Liver (tissue), 9 donors: ENCODE measurements around the gene TWSG1. TPM values are rescaled to one million over a fixed set of nuclear protein-coding genes. Genes with fewer than 3 reads are reported as not detected.

ENCODE experiments used
- DNase-seq: peaks from one replicate; pipeline ENCODE4 v3.0.0-alpha.2; 2017; ENCODE audit warnings: low spot score
- H3K27ac ChIP-seq, 2 donors: one replicate each; pipeline ENCODE4 v1.7.0; 2013; ENCODE audit warnings: inconsistent platforms in 2 of 2, low read length in 2 of 2, control low read depth in 1 of 2, low read depth in 1 of 2, mild to moderate bottlenecking in 1 of 2
- H3K27me3 ChIP-seq, 4 donors: one replicate each; pipeline versions ENCODE4 v1.6.1 to v1.7.0; 2013; ENCODE audit warnings: low read length in 3 of 4, inconsistent platforms in 1 of 4, mild to moderate bottlenecking in 1 of 4, moderate library complexity in 1 of 4; ENCODE audit not compliant: control insufficient read depth in 4 of 4, insufficient read depth in 4 of 4
- H3K36me3 ChIP-seq, 4 donors: one replicate each; pipeline versions ENCODE4 v1.6.1 to v1.7.0; 2013; ENCODE audit warnings: low read length in 3 of 4, mild to moderate bottlenecking in 3 of 4, low read depth in 1 of 4, moderate library complexity in 1 of 4; ENCODE audit not compliant: control insufficient read depth in 4 of 4, insufficient read depth in 3 of 4
- H3K4me1 ChIP-seq, 4 donors: one replicate each; pipeline versions ENCODE4 v1.6.1 to v1.7.0; 2013; ENCODE audit warnings: low read length in 3 of 4, mild to moderate bottlenecking in 3 of 4, moderate library complexity in 1 of 4; ENCODE audit not compliant: control insufficient read depth in 4 of 4, insufficient read depth in 4 of 4
- H3K4me3 ChIP-seq, 3 donors: one replicate each; pipeline versions ENCODE4 v1.6.1 to v1.7.0; 2013; ENCODE audit warnings: low read length in 3 of 3, control low read depth in 1 of 3, low read depth in 1 of 3, mild to moderate bottlenecking in 1 of 3
- H3K9ac ChIP-seq, 2 donors: one replicate each; pipeline ENCODE4 v1.7.0; 2013; ENCODE audit warnings: low read length in 2 of 2, mild to moderate bottlenecking in 2 of 2, moderate library complexity in 2 of 2, control low read depth in 1 of 2, low read depth in 1 of 2
- H3K9me3 ChIP-seq, 4 donors: one replicate each; pipeline versions ENCODE4 v1.6.1 to v1.7.0; 2013; ENCODE audit warnings: low read length in 3 of 4; ENCODE audit not compliant: control insufficient read depth in 4 of 4
- FOXA1 ChIP-seq: IDR thresholded peaks from 2 replicates; pipeline ENCODE4 v1.6.1; 2016; ENCODE audit warnings: antibody characterized with exemption
- FOXA2 ChIP-seq: IDR thresholded peaks from 2 replicates; pipeline ENCODE4 v1.6.1; 2016; ENCODE audit warnings: antibody characterized with exemption
- GABPA ChIP-seq, 2 donors: IDR thresholded peaks in 1 of 2; conservative IDR thresholded peaks in 1 of 2; 2 replicates each; pipeline ENCODE4 v1.6.1; 2016; ENCODE audit warnings: antibody characterized with exemption in 2 of 2, mild to moderate bottlenecking in 1 of 2, moderate library complexity in 1 of 2
- HNF4A ChIP-seq, 2 donors: conservative IDR thresholded peaks; 2 replicates each; pipeline ENCODE4 v1.6.1; 2016; ENCODE audit warnings: antibody characterized with exemption in 2 of 2, mild to moderate bottlenecking in 2 of 2
- HNF4G ChIP-seq: IDR thresholded peaks from 2 replicates; pipeline ENCODE4 v1.6.1; 2016; ENCODE audit warnings: antibody characterized with exemption
- JUND ChIP-seq, 2 donors: IDR thresholded peaks; 2 replicates each; pipeline ENCODE4 v1.6.1; 2016; ENCODE audit warnings: antibody characterized with exemption in 2 of 2
- NR2F2 ChIP-seq: IDR thresholded peaks from 2 replicates; pipeline ENCODE4 v1.6.1; 2016; ENCODE audit warnings: antibody characterized with exemption
- RAD21 ChIP-seq, 2 donors: IDR thresholded peaks; 2 replicates each; pipeline ENCODE4 v1.6.1; 2016; ENCODE audit warnings: antibody characterized with exemption in 2 of 2, mild to moderate bottlenecking in 2 of 2
- RXRA ChIP-seq, 2 donors: IDR thresholded peaks; 2 replicates each; pipeline ENCODE4 v1.6.1; 2017 to 2018; ENCODE audit warnings: antibody characterized with exemption in 2 of 2, mild to moderate bottlenecking in 1 of 2
- SP1 ChIP-seq: IDR thresholded peaks from 2 replicates; pipeline ENCODE4 v1.6.1; 2018; ENCODE audit warnings: antibody characterized with exemption, mild to moderate bottlenecking
- TAF1 ChIP-seq: conservative IDR thresholded peaks from 2 replicates; pipeline ENCODE4 v1.6.1; 2016; ENCODE audit warnings: antibody characterized with exemption, mild to moderate bottlenecking
- YY1 ChIP-seq: IDR thresholded peaks from 2 replicates; pipeline ENCODE4 v1.6.1; 2016; ENCODE audit warnings: antibody characterized with exemption, mild to moderate bottlenecking
- WGBS: extraction: QIAGEN DNeasy Blood & Tissue Kit; methylation state at CpG from one replicate; pipeline ENCODE4 v1.1.7; 2013; 5-methylcytosine and 5-hydroxymethylcytosine counted together
- polyA plus RNA-seq, 2 donors: library from polyadenylated mRNA; stranded (reverse) in 1 of 2; unstranded in 1 of 2; fragments of 200-250 nt in 1 of 2; fragments of >200 nt in 1 of 2; fragmentation: Nextera tagmentation in 1 of 2; extraction: Ambion mirVana in 1 of 2; gene quantifications; one replicate each; pipeline versions ENCODE4 v1.2.1 to v1.2.3, GENCODE V29; 2013 to 2015
- total RNA-seq, 2 donors: library from RNA; depleted of rRNA; stranded (reverse); fragments of >200 nt; gene quantifications; one replicate each; pipeline ENCODE4 v1.2.3, GENCODE V29; 2014
- TF ChIP-seq, protein P1 (sequence below): IDR thresholded peaks from 2 replicates; pipeline ENCODE4 v1.6.1; 2016; ENCODE audit warnings: antibody characterized with exemption
- TF ChIP-seq, protein P2 (sequence below): IDR thresholded peaks from 2 replicates; pipeline ENCODE4 v1.6.1; 2016; ENCODE audit warnings: antibody characterized with exemption, mild to moderate bottlenecking
- TF ChIP-seq, protein P3 (sequence below): IDR thresholded peaks from 2 replicates; pipeline ENCODE4 v1.6.1; 2016; ENCODE audit warnings: antibody characterized with exemption
- TF ChIP-seq, protein P4 (sequence below): IDR thresholded peaks from 2 replicates; pipeline ENCODE4 v1.6.1; 2016; ENCODE audit warnings: antibody characterized with exemption
- TF ChIP-seq, protein P5 (sequence below): fragments of 150-350 bp; IDR thresholded peaks from 2 replicates; pipeline ENCODE4 v1.5.1; 2017; ENCODE audit warnings: improper control_type of control experiment, low read depth, low read length; ENCODE audit not compliant: missing input control
- donor health status: healthy.
- donor health status: healthy.
- donor health status: healthy.
- donor health status: healthy.
- donor health status: healthy.

Gene TWSG1
- total and polyA plus RNA-seq, 4 donors, result 3.9 to 11.1 (median 5.4) TPM

DNA sequence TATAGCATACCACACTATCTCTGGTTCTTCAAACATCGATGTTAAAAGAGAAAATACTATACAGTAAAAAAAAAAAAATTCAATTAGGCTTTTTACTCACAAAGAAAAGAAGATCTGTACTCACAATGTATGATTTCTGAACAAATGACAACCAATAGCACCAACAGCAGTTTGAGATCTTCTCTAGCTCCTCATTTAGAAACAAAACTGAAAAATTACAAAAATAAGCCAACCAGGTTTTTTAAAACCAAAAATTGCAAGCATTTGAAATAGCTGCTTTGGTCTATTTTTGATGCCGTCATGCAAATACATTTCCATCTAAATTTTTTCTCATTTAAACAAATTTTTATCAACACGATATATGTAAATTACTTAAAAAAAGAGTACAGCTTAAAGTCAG lies 106.5 kb downstream of the TWSG1 start (continued):
- TF ChIP-seq, protein P1, sequence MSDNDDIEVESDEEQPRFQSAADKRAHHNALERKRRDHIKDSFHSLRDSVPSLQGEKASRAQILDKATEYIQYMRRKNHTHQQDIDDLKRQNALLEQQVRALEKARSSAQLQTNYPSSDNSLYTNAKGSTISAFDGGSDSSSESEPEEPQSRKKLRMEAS, result no peak
- no peak for TF ChIP-seq SP1

DNA sequence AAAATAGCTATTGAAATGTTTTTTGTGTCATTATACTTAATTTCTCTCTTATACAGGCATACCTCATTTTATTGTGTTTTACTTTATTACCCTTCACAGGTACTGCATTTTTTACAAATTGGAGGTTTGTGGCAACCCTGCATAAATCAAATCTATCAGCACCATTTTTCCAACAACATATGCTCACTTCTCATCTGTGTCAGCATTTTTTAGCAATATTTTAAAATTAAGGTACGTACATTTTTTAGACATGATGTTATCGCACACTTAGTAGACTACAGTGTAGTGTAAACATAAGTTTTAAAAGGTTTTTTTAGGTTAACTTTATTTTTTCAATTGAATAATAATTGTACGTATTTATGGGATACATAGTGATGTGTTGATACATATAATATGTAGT lies 110.0 kb downstream of the TWSG1 start:
- Histone ChIP-seq H3K9ac (no peak overlapping the region), H3K4me3 (no peak overlapping the region), H3K27ac (no peak overlapping the region), H3K36me3 (no peaks in the 10 kb centered on the region), H3K27me3 (no peaks in the 10 kb centered on the region), H3K9me3 (peaks cover 0 to 12% (median 3%) of the 10 kb centered on the region in 4 donors), H3K4me1 (no peaks in the 10 kb centered on the region)
- DNase-seq, result no peak
- WGBS, result 92% methylated on average over 3 of the region's 3 CpGs
- TF ChIP-seq NR2F2, result no peak
- TF ChIP-seq RAD21 (IDR thresholded peaks at IDR 0.05), result no peak
- no peak for TF ChIP-seq JUND (IDR thresholded peaks at IDR 0.05)
- TF ChIP-seq, protein P2, sequence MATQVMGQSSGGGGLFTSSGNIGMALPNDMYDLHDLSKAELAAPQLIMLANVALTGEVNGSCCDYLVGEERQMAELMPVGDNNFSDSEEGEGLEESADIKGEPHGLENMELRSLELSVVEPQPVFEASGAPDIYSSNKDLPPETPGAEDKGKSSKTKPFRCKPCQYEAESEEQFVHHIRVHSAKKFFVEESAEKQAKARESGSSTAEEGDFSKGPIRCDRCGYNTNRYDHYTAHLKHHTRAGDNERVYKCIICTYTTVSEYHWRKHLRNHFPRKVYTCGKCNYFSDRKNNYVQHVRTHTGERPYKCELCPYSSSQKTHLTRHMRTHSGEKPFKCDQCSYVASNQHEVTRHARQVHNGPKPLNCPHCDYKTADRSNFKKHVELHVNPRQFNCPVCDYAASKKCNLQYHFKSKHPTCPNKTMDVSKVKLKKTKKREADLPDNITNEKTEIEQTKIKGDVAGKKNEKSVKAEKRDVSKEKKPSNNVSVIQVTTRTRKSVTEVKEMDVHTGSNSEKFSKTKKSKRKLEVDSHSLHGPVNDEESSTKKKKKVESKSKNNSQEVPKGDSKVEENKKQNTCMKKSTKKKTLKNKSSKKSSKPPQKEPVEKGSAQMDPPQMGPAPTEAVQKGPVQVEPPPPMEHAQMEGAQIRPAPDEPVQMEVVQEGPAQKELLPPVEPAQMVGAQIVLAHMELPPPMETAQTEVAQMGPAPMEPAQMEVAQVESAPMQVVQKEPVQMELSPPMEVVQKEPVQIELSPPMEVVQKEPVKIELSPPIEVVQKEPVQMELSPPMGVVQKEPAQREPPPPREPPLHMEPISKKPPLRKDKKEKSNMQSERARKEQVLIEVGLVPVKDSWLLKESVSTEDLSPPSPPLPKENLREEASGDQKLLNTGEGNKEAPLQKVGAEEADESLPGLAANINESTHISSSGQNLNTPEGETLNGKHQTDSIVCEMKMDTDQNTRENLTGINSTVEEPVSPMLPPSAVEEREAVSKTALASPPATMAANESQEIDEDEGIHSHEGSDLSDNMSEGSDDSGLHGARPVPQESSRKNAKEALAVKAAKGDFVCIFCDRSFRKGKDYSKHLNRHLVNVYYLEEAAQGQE, result no peak
- TF ChIP-seq, protein P3, sequence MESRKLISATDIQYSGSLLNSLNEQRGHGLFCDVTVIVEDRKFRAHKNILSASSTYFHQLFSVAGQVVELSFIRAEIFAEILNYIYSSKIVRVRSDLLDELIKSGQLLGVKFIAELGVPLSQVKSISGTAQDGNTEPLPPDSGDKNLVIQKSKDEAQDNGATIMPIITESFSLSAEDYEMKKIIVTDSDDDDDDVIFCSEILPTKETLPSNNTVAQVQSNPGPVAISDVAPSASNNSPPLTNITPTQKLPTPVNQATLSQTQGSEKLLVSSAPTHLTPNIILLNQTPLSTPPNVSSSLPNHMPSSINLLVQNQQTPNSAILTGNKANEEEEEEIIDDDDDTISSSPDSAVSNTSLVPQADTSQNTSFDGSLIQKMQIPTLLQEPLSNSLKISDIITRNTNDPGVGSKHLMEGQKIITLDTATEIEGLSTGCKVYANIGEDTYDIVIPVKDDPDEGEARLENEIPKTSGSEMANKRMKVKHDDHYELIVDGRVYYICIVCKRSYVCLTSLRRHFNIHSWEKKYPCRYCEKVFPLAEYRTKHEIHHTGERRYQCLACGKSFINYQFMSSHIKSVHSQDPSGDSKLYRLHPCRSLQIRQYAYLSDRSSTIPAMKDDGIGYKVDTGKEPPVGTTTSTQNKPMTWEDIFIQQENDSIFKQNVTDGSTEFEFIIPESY, result no peak
- no peak for TF ChIP-seq RXRA (IDR thresholded peaks at IDR 0.05)
- no peak for TF ChIP-seq TAF1
- TF ChIP-seq GABPA (IDR thresholded peaks at IDR 0.05 in 1 of 2, conservative IDR thresholded peaks at IDR 0.05 in 1 of 2), result no peak
- no peak for TF ChIP-seq YY1
- TF ChIP-seq FOXA1, result no peak

DNA sequence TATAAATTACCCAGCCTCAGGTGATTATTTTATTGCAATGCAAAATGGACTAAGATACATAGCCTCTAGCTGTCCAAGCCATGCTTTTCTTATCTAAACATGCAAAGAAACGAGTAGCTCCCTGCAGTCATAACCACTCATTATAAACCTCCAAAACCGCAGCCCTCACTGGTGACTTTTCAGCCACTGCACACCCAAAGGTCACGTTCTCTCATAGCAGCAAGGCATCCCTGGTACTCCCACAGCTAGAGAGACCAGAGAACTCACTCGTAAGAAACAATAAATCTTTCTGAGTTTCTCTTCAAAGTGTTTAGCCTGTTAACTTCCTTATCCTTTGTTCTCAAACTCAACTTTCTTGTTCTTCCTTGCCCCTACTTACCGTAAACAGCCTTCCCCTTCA lies 112.3 kb downstream of the TWSG1 start:
- WGBS, result 79% methylated on average over 5 of the region's 5 CpGs
- DNase-seq, result no peak
- Histone ChIP-seq H3K9ac (no peak overlapping the region), H3K4me3 (no peak overlapping the region), H3K4me1 (no peaks in the 10 kb centered on the region), H3K9me3 (peaks cover 0 to 12% (median 3%) of the 10 kb centered on the region in 4 donors), H3K27ac (no peak overlapping the region), H3K27me3 (no peaks in the 10 kb centered on the region), H3K36me3 (no peaks in the 10 kb centered on the region)
- no peak for TF ChIP-seq FOXA1
- TF ChIP-seq HNF4A (conservative IDR thresholded peaks at IDR 0.05), result no peak
- TF ChIP-seq, protein P4, sequence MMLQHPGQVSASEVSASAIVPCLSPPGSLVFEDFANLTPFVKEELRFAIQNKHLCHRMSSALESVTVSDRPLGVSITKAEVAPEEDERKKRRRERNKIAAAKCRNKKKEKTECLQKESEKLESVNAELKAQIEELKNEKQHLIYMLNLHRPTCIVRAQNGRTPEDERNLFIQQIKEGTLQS, result no peak
- no peak for TF ChIP-seq NR2F2
- TF ChIP-seq HNF4G, result no peak
- TF ChIP-seq RAD21 (IDR thresholded peaks at IDR 0.05), result no peak
- no peak for TF ChIP-seq RXRA (IDR thresholded peaks at IDR 0.05)
- TF ChIP-seq GABPA (IDR thresholded peaks at IDR 0.05 in 1 of 2, conservative IDR thresholded peaks at IDR 0.05 in 1 of 2), result no peak
- TF ChIP-seq FOXA2, result no peak
- TF ChIP-seq, protein P3, result no peak
- TF ChIP-seq JUND (IDR thresholded peaks at IDR 0.05), result no peak
- no peak for TF ChIP-seq YY1
- TF ChIP-seq, protein P5, sequence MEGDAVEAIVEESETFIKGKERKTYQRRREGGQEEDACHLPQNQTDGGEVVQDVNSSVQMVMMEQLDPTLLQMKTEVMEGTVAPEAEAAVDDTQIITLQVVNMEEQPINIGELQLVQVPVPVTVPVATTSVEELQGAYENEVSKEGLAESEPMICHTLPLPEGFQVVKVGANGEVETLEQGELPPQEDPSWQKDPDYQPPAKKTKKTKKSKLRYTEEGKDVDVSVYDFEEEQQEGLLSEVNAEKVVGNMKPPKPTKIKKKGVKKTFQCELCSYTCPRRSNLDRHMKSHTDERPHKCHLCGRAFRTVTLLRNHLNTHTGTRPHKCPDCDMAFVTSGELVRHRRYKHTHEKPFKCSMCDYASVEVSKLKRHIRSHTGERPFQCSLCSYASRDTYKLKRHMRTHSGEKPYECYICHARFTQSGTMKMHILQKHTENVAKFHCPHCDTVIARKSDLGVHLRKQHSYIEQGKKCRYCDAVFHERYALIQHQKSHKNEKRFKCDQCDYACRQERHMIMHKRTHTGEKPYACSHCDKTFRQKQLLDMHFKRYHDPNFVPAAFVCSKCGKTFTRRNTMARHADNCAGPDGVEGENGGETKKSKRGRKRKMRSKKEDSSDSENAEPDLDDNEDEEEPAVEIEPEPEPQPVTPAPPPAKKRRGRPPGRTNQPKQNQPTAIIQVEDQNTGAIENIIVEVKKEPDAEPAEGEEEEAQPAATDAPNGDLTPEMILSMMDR, result no peak
- TF ChIP-seq SP1, result no peak
- TF ChIP-seq, protein P1, result no peak
